HG03439 (cell line): ENCODE measurements around the gene NTM.

ENCODE experiments used
- ATAC-seq: cut with Tn5 transposase; IDR thresholded peaks from one replicate; pipeline ENCODE4 v1.9.1; 2021; ENCODE audit warnings: mild to moderate bottlenecking, moderate library complexity; ENCODE audit not compliant: unreplicated experiment

NTM gene

GRCh38 chr11:132022733-132023478 is 652.5 kb downstream of the NTM start:
- ATAC-seq, result no peak

- ATAC-seq, result peak; percentile 63
Observed at GRCh38 chr11:132024587-132025295, 654.3 kb downstream of the NTM start.

GRCh38 chr11:132026746-132027145 is 656.3 kb downstream of the NTM start:
- no peak for ATAC-seq

GRCh38 chr11:132028380-132029240 is 658.2 kb downstream of the NTM start:
- no peak for ATAC-seq

GRCh38 chr11:132030896-132031295 is 660.5 kb downstream of the NTM start:
- ATAC-seq, result no peak

- no peak for ATAC-seq
Observed at GRCh38 chr11:132032555-132032954, 662.1 kb downstream of the NTM start.

- no peak for ATAC-seq
Observed at GRCh38 chr11:132033051-132033450, 662.6 kb downstream of the NTM start.

- ATAC-seq, result no peak
Observed at GRCh38 chr11:132035228-132035627, 664.8 kb downstream of the NTM start.

GRCh38 chr11:132035766-132036165 is 665.4 kb downstream of the NTM start:
- no peak for ATAC-seq

- no peak for ATAC-seq
Observed at GRCh38 chr11:132036220-132036619, 665.8 kb downstream of the NTM start.

- no peak for ATAC-seq
Observed at GRCh38 chr11:132036746-132037466, 666.5 kb downstream of the NTM start.

- ATAC-seq, result no peak
Observed at GRCh38 chr11:132037467-132037862, 667.0 kb downstream of the NTM start.

GRCh38 chr11:132037956-132038355 is 667.5 kb downstream of the NTM start:
- no peak for ATAC-seq

GRCh38 chr11:132039521-132039920 is 669.1 kb downstream of the NTM start:
- no peak for ATAC-seq

- ATAC-seq, result no peak
Observed at GRCh38 chr11:132042296-132042695, 671.9 kb downstream of the NTM start.

GRCh38 chr11:132043714-132044113 is 673.3 kb downstream of the NTM start:
- no peak for ATAC-seq

GRCh38 chr11:132045107-132045506 is 674.7 kb downstream of the NTM start:
- no peak for ATAC-seq

- ATAC-seq, result no peak
Observed at GRCh38 chr11:132046288-132046865, 676.0 kb downstream of the NTM start.

GRCh38 chr11:132047167-132047566 is 676.8 kb downstream of the NTM start:
- no peak for ATAC-seq

GRCh38 chr11:132048040-132048439 is 677.6 kb downstream of the NTM start:
- no peak for ATAC-seq
